ENCODE data around the gene MUL1. TPM values are rescaled to one million over a fixed set of nuclear protein-coding genes. Genes with fewer than 3 reads are reported as not detected.
A peak's percentile ranks its signal among the peaks of the same experiment; 100 is the strongest.

The MUL1 gene
- total and polyA plus RNA-seq, 2 of the 8 experiments (the other 6 are each of a cell fraction or from before 2014, with no cell fraction given) = 16.4 to 20.8 TPM

- no peaks in the 10 kb centered on the region for H3K79me1 ChIP-seq (ENCODE audit: low read depth, low read length)
- peak within 1 kb of the TSS; percentile 82 to 96 for H3K4me2 ChIP-seq (ENCODE audit: insufficient read depth in 1 of 2, low read depth in 2 of 2, low read length in 2 of 2)
- peak within 1 kb of the TSS; percentile 97 for H3K18ac ChIP-seq (ENCODE audit: extremely low read depth, low read length)
- no peak within 1 kb of the TSS for H3K23ac ChIP-seq (ENCODE audit: insufficient read length)
- peak within 1 kb of the TSS; percentile 86; the same call in 1 of the 2 replicates for H2BK20ac ChIP-seq (ENCODE audit: low read length)
- H2AFZ ChIP-seq (ENCODE audit: low read length) = no peak within 1 kb of the TSS
- H3K23me2 ChIP-seq (ENCODE audit: low read depth, low read length) = peaks cover 31% of the 10 kb centered on the region
- no peak within 1 kb of the TSS for H2BK15ac ChIP-seq (ENCODE audit: low read length)
- H4K20me1 ChIP-seq (replicated peaks in 1 of 2; ENCODE audit: control insufficient read depth in 1 of 2, insufficient read depth in 2 of 2, low read length in 2 of 2) = peaks cover 3 to 7% of the 10 kb centered on the region in 2 experiments
- H4K8ac ChIP-seq (ENCODE audit: extremely low read depth, insufficient read depth, low read length) = peak within 1 kb of the TSS; percentile 58; the same call in 1 of the 2 replicates
- H4K5ac ChIP-seq (ENCODE audit: insufficient read length, low read depth, low read length) = peak within 1 kb of the TSS; percentile 63
- H3K27ac ChIP-seq (ENCODE audit: low read depth, low read length) = no peak within 1 kb of the TSS
- H2BK5ac ChIP-seq (ENCODE audit: low read depth, low read length) = peak within 1 kb of the TSS; percentile 80; the same call in 1 of the 2 replicates
- H3K36me3 ChIP-seq (ENCODE audit: control insufficient read depth in 2 of 4, insufficient read depth in 4 of 4, low read length in 3 of 4) = no peaks in the 10 kb centered on the region
- WGBS, 2 experiments (ENCODE audit: extremely low coverage in 1 of 2, insufficient coverage in 1 of 2, insufficient read length in 1 of 2, insufficient replicate concordance in 2 of 2, low coverage in 1 of 2, low lambda C conversion rate in 2 of 2, missing lambda C conversion rate in 1 of 2) = 0% methylated on average over 7 of the region's 104 CpGs; no CpG with 5 or more reads in 1 of the 2 experiments
- H3K4me1 ChIP-seq (replicated peaks in 1 of 4; ENCODE audit: control insufficient read depth in 3 of 4, insufficient read depth in 4 of 4, low read length in 3 of 4) = peaks cover 6 to 35% (median 13%) of the 10 kb centered on the region in 4 experiments
- peak within 1 kb of the TSS; percentile 92; the same call in 1 of the 2 replicates for H2BK12ac ChIP-seq (ENCODE audit: low read depth, low read length)
- FAIRE-seq (no peak), DNase-seq (ENCODE audit: low read depth in 1 of 2, low spot score in 2 of 2) (peak in 1 of 2 experiments; percentile 75)
- CTCF ChIA-PET (ENCODE audit: partially characterized antibody) = interaction anchor here (0.8 to 2.6 kb wide), 5 partner anchors 53 to 306 kb away, joined by 3 to 8 read pairs (median 4); no protein-coding TSS in a partner anchor
- H3K9ac ChIP-seq (replicated peaks in 1 of 4; ENCODE audit: extremely low read depth in 1 of 4, low read depth in 3 of 4, low read length in 3 of 4) = peak within 1 kb of the TSS in 3 of 4 experiments; percentile 8 to 40 (median 20); a peak in 4 of 7 replicates
- peak within 1 kb of the TSS; percentile 66 to 87 (median 68) for H3K4me3 ChIP-seq (ENCODE audit: extremely low read depth in 1 of 4, insufficient read depth in 2 of 4, low read depth in 3 of 4, low read length in 4 of 4)
- H2AK5ac ChIP-seq (ENCODE audit: low read depth, low read length) = no peak within 1 kb of the TSS
- POLR2A ChIA-PET (ENCODE audit: partially characterized antibody) = interaction anchor here (0.8 to 1.6 kb wide), 5 partner anchors 13 to 124 kb away, joined by 3 to 5 read pairs (median 3); partner anchors contain the start of gene MUL1
- peak within 1 kb of the TSS; percentile 50 for H3K56ac ChIP-seq (replicated peaks; ENCODE audit: insufficient read length, low read depth, low read length)
- peaks cover 4 to 62% (median 38%) of the 10 kb centered on the region in 4 experiments for H3K27me3 ChIP-seq (replicated peaks in 1 of 4; ENCODE audit: control insufficient read depth in 3 of 4, extremely low read depth in 1 of 4, insufficient read depth in 3 of 4, low read length in 3 of 4)
- no peak within 1 kb of the TSS for H3K14ac ChIP-seq (ENCODE audit: insufficient read length)
- no peaks in the 10 kb centered on the region for H3K9me3 ChIP-seq (ENCODE audit: insufficient read depth in 2 of 2, low read depth in 1 of 2, low read length in 1 of 2)
- peak within 1 kb of the TSS; percentile 19 for H3K4ac ChIP-seq (replicated peaks; ENCODE audit: insufficient read length, low read depth, low read length)
- H4K91ac ChIP-seq (replicated peaks; ENCODE audit: insufficient read length, low read length) = peak within 1 kb of the TSS; percentile 91
- H2BK120ac ChIP-seq (replicated peaks; ENCODE audit: low read depth, low read length) = no peak within 1 kb of the TSS
- no peaks in the 10 kb centered on the region for H3K79me2 ChIP-seq (ENCODE audit: control insufficient read depth in 1 of 2, insufficient read depth in 2 of 2, low read length in 2 of 2)
- TF ChIP-seq BACH1 (IDR thresholded peaks at IDR 0.05; ENCODE audit: low read length) (no peak), MAX (IDR thresholded peaks at IDR 0.05) (0 out of 2 replicates have a peak, but pooled peaks have one; percentile 13), TCF12 (IDR thresholded peaks at IDR 0.05; ENCODE audit: low read depth, low read length) (no peak), ATF3 (IDR thresholded peaks at IDR 0.05; ENCODE audit: insufficient read depth, low read depth, low read length) (no peak), SP1 (IDR thresholded peaks at IDR 0.05; ENCODE audit: low read depth, low read length) (no peak), CHD1 (IDR thresholded peaks at IDR 0.05; ENCODE audit: low read depth, low read length) (no peak), JUN (IDR thresholded peaks at IDR 0.05; ENCODE audit: low read depth, low read length) (no peak)
- TF ChIP-seq, protein P1, sequence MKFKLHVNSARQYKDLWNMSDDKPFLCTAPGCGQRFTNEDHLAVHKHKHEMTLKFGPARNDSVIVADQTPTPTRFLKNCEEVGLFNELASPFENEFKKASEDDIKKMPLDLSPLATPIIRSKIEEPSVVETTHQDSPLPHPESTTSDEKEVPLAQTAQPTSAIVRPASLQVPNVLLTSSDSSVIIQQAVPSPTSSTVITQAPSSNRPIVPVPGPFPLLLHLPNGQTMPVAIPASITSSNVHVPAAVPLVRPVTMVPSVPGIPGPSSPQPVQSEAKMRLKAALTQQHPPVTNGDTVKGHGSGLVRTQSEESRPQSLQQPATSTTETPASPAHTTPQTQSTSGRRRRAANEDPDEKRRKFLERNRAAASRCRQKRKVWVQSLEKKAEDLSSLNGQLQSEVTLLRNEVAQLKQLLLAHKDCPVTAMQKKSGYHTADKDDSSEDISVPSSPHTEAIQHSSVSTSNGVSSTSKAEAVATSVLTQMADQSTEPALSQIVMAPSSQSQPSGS (IDR thresholded peaks at IDR 0.05; ENCODE audit: low read length) = no peak
These were observed 22.2 kb downstream of the MUL1 start, which contains the start of gene CAMK2N1 for GRCh38 chr1:20485527-20486456. Gene CAMK2N1 (minus strand): TSS chr1:20486210. CDS start chr1:20485379, 831 bp downstream.
